IMR-90 (cell line): ENCODE data around the gene ARHGAP45. TPM values are rescaled to one million over a fixed set of nuclear protein-coding genes. Genes with fewer than 3 reads are reported as not detected.
A peak's percentile ranks its signal among the peaks of the same experiment; 100 is the strongest.

Experiments used
- ATAC-seq: fragments of 200-7000 bp; cut with Tn5 transposase; 2 replicates; pipeline ENCODE4 v1.9.1; 2020; ENCODE audit warnings: low read depth, mild to moderate bottlenecking, moderate library complexity
- BruUV-seq: library from RNA; stranded (reverse); fragments of 400-500 nt; replicated peaks from 2 replicates; lab custom pipeline; 2021; lab: Mats Ljungman, UMichigan
- CTCF ChIA-PET: fragments of 300-600 bp; formaldehyde crosslinking; extraction: SDS; loops from one replicate; lab custom pipeline; 2021; ENCODE audit warnings: antibody characterized with exemption; lab: Yijun Ruan, JAX
- POLR2A ChIA-PET: fragments of 300-600 bp; sonication (Branson Sonifier 250); formaldehyde crosslinking; loops from one replicate; lab custom pipeline; 2022; ENCODE audit warnings: antibody characterized with exemption; ENCODE audit not compliant: unreplicated experiment; lab: Charles Lee
- DNase-seq: peaks from one replicate; pipeline ENCODE4 v3.0.0; 2013
- H2AFZ ChIP-seq: replicated peaks from 2 replicates; pipeline ENCODE3; 2013; ENCODE audit warnings: low read length, mild to moderate bottlenecking; ENCODE audit not compliant: poor library complexity
- H2AK5ac ChIP-seq: 2 replicates; pipeline ENCODE4 v1.6.1; 2013; ENCODE audit warnings: low read depth, low read length, inconsistent platforms
- H2AK9ac ChIP-seq: replicated peaks from 2 replicates; pipeline ENCODE3; 2013; ENCODE audit warnings: mild to moderate bottlenecking, low read depth, low read length, moderate library complexity; ENCODE audit not compliant: poor library complexity
- H2BK120ac ChIP-seq: 2 replicates; pipeline ENCODE4 v1.6.1; 2013; ENCODE audit warnings: low read depth, low read length, inconsistent platforms
- H2BK15ac ChIP-seq: 3 replicates; pipeline ENCODE4 v1.6.1; 2013; ENCODE audit warnings: low read depth, low read length, inconsistent platforms
- H2BK20ac ChIP-seq: 2 replicates; pipeline ENCODE4 v1.6.1; 2013; ENCODE audit warnings: low read depth, mild to moderate bottlenecking, inconsistent platforms, low read length, moderate library complexity
- H2BK5ac ChIP-seq: 2 replicates; pipeline ENCODE4 v1.6.1; 2013; ENCODE audit warnings: mild to moderate bottlenecking, low read depth, low read length, inconsistent platforms; ENCODE audit not compliant: poor library complexity, severe bottlenecking
- H3K14ac ChIP-seq: replicated peaks from 2 replicates; pipeline ENCODE4 v1.6.1; 2013; ENCODE audit warnings: low read depth, low read length, inconsistent platforms
- H3K18ac ChIP-seq: 2 replicates; pipeline ENCODE4 v1.6.1; 2013; ENCODE audit warnings: low read depth, low read length, control low read depth
- H3K23ac ChIP-seq: 2 replicates; pipeline ENCODE4 v1.6.1; 2013; ENCODE audit warnings: low read depth, low read length, inconsistent platforms
- H3K27ac ChIP-seq: 2 replicates; pipeline ENCODE4 v1.5.1; 2013; ENCODE audit warnings: mild to moderate bottlenecking, control low read depth, low read length; ENCODE audit not compliant: insufficient read depth
- H3K27me3 ChIP-seq: 2 replicates; pipeline ENCODE4 v1.6.1; 2013; ENCODE audit warnings: low read length; ENCODE audit not compliant: control insufficient read depth, insufficient read depth
- H3K36me3 ChIP-seq: 2 replicates; pipeline ENCODE4 v1.6.1; 2013; ENCODE audit warnings: low read length, mixed read lengths; ENCODE audit not compliant: control insufficient read depth, insufficient read depth
- H3K4ac ChIP-seq: 2 replicates; pipeline ENCODE4 v1.6.1; 2013; ENCODE audit warnings: low read depth, low read length, inconsistent platforms
- H3K4me1 ChIP-seq: 2 replicates; pipeline ENCODE4 v1.6.1; 2013; ENCODE audit warnings: low read length, mixed read lengths; ENCODE audit not compliant: control insufficient read depth, insufficient read depth
- H3K4me2 ChIP-seq: 2 replicates; pipeline ENCODE4 v1.6.1; 2013; ENCODE audit warnings: low read depth, mild to moderate bottlenecking, control low read depth, low read length, moderate library complexity
- H3K4me3 ChIP-seq: 2 replicates; pipeline ENCODE4 v1.5.1; 2013; ENCODE audit warnings: low read depth, mild to moderate bottlenecking, control low read depth, low read length, moderate library complexity; ENCODE audit not compliant: insufficient read depth
- H3K56ac ChIP-seq: 2 replicates; pipeline ENCODE4 v1.6.1; 2013; ENCODE audit warnings: low read length, inconsistent platforms; ENCODE audit not compliant: insufficient read depth; ENCODE audit errors: extremely low read depth
- H3K79me1 ChIP-seq, 2 experiments: 2 replicates each; pipeline ENCODE4 v1.6.1; 2013; ENCODE audit warnings: low read length in 2 of 2, inconsistent platforms in 1 of 2, low read depth in 1 of 2
- H3K9ac ChIP-seq: 2 replicates; pipeline ENCODE4 v1.6.1; 2013; ENCODE audit warnings: low read depth, low read length, control low read depth
- H3K9me1 ChIP-seq: 2 replicates; pipeline ENCODE4 v1.6.1; 2013; ENCODE audit warnings: low read length, inconsistent platforms; ENCODE audit not compliant: insufficient read depth
- H3K9me3 ChIP-seq: 2 replicates; pipeline ENCODE4 v1.6.1; 2013; ENCODE audit warnings: low read length; ENCODE audit not compliant: control insufficient read depth, insufficient read depth
- H4K20me1 ChIP-seq: 2 replicates; pipeline ENCODE4 v1.6.1; 2013; ENCODE audit warnings: low read length, inconsistent platforms; ENCODE audit not compliant: insufficient read depth
- H4K5ac ChIP-seq: 2 replicates; pipeline ENCODE4 v1.6.1; 2013; ENCODE audit warnings: mild to moderate bottlenecking, low read depth, low read length, control low read depth
- H4K8ac ChIP-seq, 2 experiments: 2 replicates each; pipeline ENCODE4 v1.6.1; 2013; ENCODE audit warnings: low read depth in 2 of 2, low read length in 2 of 2, control low read depth in 1 of 2, inconsistent platforms in 1 of 2
- H4K91ac ChIP-seq: 2 replicates; pipeline ENCODE4 v1.6.1; 2013; ENCODE audit warnings: low read depth, low read length, inconsistent platforms; ENCODE audit not compliant: insufficient read depth
- CEBPB ChIP-seq: IDR thresholded peaks from 2 replicates; pipeline ENCODE4 v1.6.1; 2012; ENCODE audit warnings: low read depth, low read length, improper control_type of control experiment
- CHD1 ChIP-seq: IDR thresholded peaks from 2 replicates; pipeline ENCODE4 v1.6.1; 2012; ENCODE audit warnings: low read depth, low read length, improper control_type of control experiment
- FOS ChIP-seq: fragments of 150-350 bp; IDR thresholded peaks from 2 replicates; pipeline ENCODE4 v1.6.1; 2016; ENCODE audit warnings: low read depth, low read length
- MAFK ChIP-seq: IDR thresholded peaks from 2 replicates; pipeline ENCODE4 v1.6.1; 2012; ENCODE audit warnings: low read depth, low read length, improper control_type of control experiment
- MAZ ChIP-seq: IDR thresholded peaks from 2 replicates; pipeline ENCODE4 v1.6.1; 2012; ENCODE audit warnings: low read depth, mild to moderate bottlenecking, low read length, improper control_type of control experiment, moderate library complexity, borderline replicate concordance
- MXI1 ChIP-seq: IDR thresholded peaks from 2 replicates; pipeline ENCODE4 v1.6.1; 2012; ENCODE audit warnings: low read depth, mild to moderate bottlenecking, low read length, moderate library complexity, borderline replicate concordance
- POLR2A ChIP-seq: IDR thresholded peaks from 2 replicates; pipeline ENCODE4 v1.6.1; 2012; ENCODE audit warnings: mild to moderate bottlenecking, low read depth, low read length
- RAD21 ChIP-seq: IDR thresholded peaks from 2 replicates; pipeline ENCODE4 v1.6.1; 2012; ENCODE audit warnings: low read length, improper control_type of control experiment
- RCOR1 ChIP-seq: IDR thresholded peaks from 2 replicates; pipeline ENCODE4 v1.6.1; 2012; ENCODE audit warnings: mild to moderate bottlenecking, low read length, improper control_type of control experiment; ENCODE audit not compliant: insufficient replicate concordance
- RFX5 ChIP-seq: IDR thresholded peaks from 2 replicates; pipeline ENCODE4 v1.8.0; 2012; ENCODE audit warnings: low read depth, mild to moderate bottlenecking, low read length, moderate library complexity
- SMC3 ChIP-seq: fragments of 150-350 bp; IDR thresholded peaks from 2 replicates; pipeline ENCODE4 v1.6.1; 2016; ENCODE audit warnings: low read depth, mild to moderate bottlenecking, antibody characterized with exemption, low read length, moderate library complexity
- WGBS, 2 experiments: methylation state at CpG; one replicate each; pipeline versions ENCODE4 v1.1.5 to v1.1.7; 2013; ENCODE audit warnings: missing lambda C conversion rate in 2 of 2; ENCODE audit not compliant: insufficient read length in 1 of 2; ENCODE audit errors: extremely low coverage in 2 of 2; 5-methylcytosine and 5-hydroxymethylcytosine counted together
- dilution Hi-C: fragments of 300-500 bp; cut with HindIII; formaldehyde crosslinking; loops from one replicate; pipeline ENCODE4 v1.14.3; 2018; ENCODE audit warnings: low sequenced_read_pairs; ENCODE audit not compliant: unreplicated experiment
- in situ Hi-C: fragments of 300-500 bp; cut with MboI; formaldehyde crosslinking; loops from 3 replicates; pipeline ENCODE4 v1.14.3; 2019; ENCODE audit warnings: low sequenced_read_pairs, inconsistent platforms, mixed read lengths
- intact Hi-C: fragments of 100-400 bp; cut with micrococcal nuclease; formaldehyde crosslinking; loops from 2 replicates; pipeline ENCODE4 v1.10.0; 2022
- polyA plus RNA-seq, 3 experiments: library from polyadenylated mRNA; depleted of rRNA; stranded (reverse); fragments of >200 nt; gene quantifications; 2 replicates each; pipeline ENCODE4 v1.2.3, GENCODE V29; 2012; ENCODE audit warnings: low replicate concordance in 1 of 3
- total RNA-seq: library from RNA; depleted of rRNA; stranded (reverse); fragments of >200 nt; gene quantifications from 2 replicates; pipeline ENCODE4 v1.2.3, GENCODE V29; 2012
- TF ChIP-seq, protein P1 (sequence below): conservative IDR thresholded peaks from 2 replicates; pipeline ENCODE4 v1.5.1; 2012; ENCODE audit warnings: mild to moderate bottlenecking, low read depth, low read length, improper control_type of control experiment

The ARHGAP45 gene
- total and polyA plus RNA-seq, 2 of the 4 experiments (the other 2 are of a cell fraction), result 1.3 to 1.7 TPM

DNA sequence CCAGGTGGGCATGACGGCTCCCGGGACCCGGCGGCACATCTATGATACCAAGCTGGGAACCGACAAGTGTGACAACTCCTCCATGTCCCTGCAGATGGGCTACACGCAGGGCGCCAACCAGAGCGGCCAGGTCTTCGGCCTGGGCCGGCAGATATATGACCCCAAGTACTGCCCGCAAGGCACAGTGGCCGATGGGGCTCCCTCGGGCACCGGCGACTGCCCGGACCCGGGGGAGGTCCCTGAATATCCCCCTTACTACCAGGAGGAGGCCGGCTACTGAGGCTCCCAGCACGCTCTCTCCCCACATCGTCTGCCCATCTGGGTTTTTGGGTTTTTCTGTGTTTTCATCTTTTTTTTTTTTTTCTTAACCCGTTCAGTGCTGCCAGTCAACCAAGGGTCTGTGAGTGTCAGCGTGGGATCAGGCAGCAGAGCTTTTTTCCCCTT, 29.3 kb upstream of the ARHGAP45 start:
- WGBS, 2 experiments, result 97% methylated on average over 5 of the region's 22 CpGs; no CpG with 5 or more reads in 1 of the 2 experiments
- POLR2A ChIA-PET, result interaction anchor here (0.9 kb wide), 1 partner anchor 231 kb away, joined by 3 read pairs; no protein-coding TSS in a partner anchor

More for the DNA sequence above, 29.3 kb upstream of the ARHGAP45 start:
- H2AFZ ChIP-seq, result no peak overlapping the region
- no peak overlapping the region for H2AK5ac ChIP-seq
- H2BK120ac ChIP-seq, result no peak overlapping the region
- H4K5ac ChIP-seq, result no peak overlapping the region
- BruUV-seq, result no TSS peak
- no peak overlapping the region for H4K8ac ChIP-seq
- in situ Hi-C loops (no loop called here), dilution Hi-C loops (no loop called here), intact Hi-C loops (no loop called here)
- H2AK9ac ChIP-seq, result no peak overlapping the region
- no peak overlapping the region for H3K14ac ChIP-seq
- H3K9ac ChIP-seq, result no peak overlapping the region
- peaks cover 58% of the 10 kb centered on the region for H4K20me1 ChIP-seq
- peaks cover 42% of the 10 kb centered on the region for H3K36me3 ChIP-seq
- peaks cover 6 to 34% of the 10 kb centered on the region in 2 experiments; a peak in 3 of 4 replicates for H3K79me1 ChIP-seq
- H3K4me3 ChIP-seq, result no peak overlapping the region
- CTCF ChIA-PET, result no interaction called here
- no peak for TF ChIP-seq MXI1
- TF ChIP-seq, protein P1, sequence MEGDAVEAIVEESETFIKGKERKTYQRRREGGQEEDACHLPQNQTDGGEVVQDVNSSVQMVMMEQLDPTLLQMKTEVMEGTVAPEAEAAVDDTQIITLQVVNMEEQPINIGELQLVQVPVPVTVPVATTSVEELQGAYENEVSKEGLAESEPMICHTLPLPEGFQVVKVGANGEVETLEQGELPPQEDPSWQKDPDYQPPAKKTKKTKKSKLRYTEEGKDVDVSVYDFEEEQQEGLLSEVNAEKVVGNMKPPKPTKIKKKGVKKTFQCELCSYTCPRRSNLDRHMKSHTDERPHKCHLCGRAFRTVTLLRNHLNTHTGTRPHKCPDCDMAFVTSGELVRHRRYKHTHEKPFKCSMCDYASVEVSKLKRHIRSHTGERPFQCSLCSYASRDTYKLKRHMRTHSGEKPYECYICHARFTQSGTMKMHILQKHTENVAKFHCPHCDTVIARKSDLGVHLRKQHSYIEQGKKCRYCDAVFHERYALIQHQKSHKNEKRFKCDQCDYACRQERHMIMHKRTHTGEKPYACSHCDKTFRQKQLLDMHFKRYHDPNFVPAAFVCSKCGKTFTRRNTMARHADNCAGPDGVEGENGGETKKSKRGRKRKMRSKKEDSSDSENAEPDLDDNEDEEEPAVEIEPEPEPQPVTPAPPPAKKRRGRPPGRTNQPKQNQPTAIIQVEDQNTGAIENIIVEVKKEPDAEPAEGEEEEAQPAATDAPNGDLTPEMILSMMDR, result no peak
- no peak for TF ChIP-seq MAZ
- TF ChIP-seq MAFK, result no peak
- TF ChIP-seq RCOR1, result no peak
- TF ChIP-seq CEBPB, result no peak
- no peak for TF ChIP-seq FOS
- no peak for TF ChIP-seq POLR2A
- TF ChIP-seq RAD21, result no peak
- no peak for TF ChIP-seq CHD1
- no peak for TF ChIP-seq SMC3
- TF ChIP-seq RFX5, result no peak
- no peak overlapping the region for H3K4ac ChIP-seq
- DNase-seq (no peak), ATAC-seq (no peak)
- H2BK5ac ChIP-seq, result peak overlapping the region; percentile 16
- H3K23ac ChIP-seq, result no peak overlapping the region
- H3K56ac ChIP-seq, result no peak overlapping the region
- H2BK20ac ChIP-seq, result no peak overlapping the region
- no peak overlapping the region for H3K27ac ChIP-seq
- H2BK15ac ChIP-seq, result no peak overlapping the region
- no peak overlapping the region for H3K18ac ChIP-seq
- no peak overlapping the region for H4K91ac ChIP-seq
- H3K4me2 ChIP-seq, result no peak overlapping the region
- no peaks in the 10 kb centered on the region for H3K9me1 ChIP-seq
- no peaks in the 10 kb centered on the region for H3K27me3 ChIP-seq
- H3K4me1 ChIP-seq, result peaks cover 7% of the 10 kb centered on the region; the same call in 1 of the 2 replicates
- no peaks in the 10 kb centered on the region for H3K9me3 ChIP-seq
